OCI-LY7 (cell line): ENCODE measurements around the gene EVA1C.

Source experiments
- CTCF ChIP-seq: fragments of 200-600 bp; sonication (generic); conservative IDR thresholded peaks from 2 replicates; pipeline ENCODE4 v1.5.1; 2014; ENCODE audit warnings: mild to moderate bottlenecking, antibody characterized with exemption, low read length, moderate library complexity, mixed read lengths
- EZH2phosphoT487 ChIP-seq: fragments of 200-600 bp; sonication (generic); IDR thresholded peaks from 2 replicates; pipeline ENCODE4 v1.6.1; 2018; ENCODE audit warnings: low read depth, borderline replicate concordance, mild to moderate bottlenecking, mixed run types, antibody characterized with exemption, low read length, moderate library complexity, mixed read lengths

GRCh38 chr21:32554832-32555638 is 142.5 kb downstream of the EVA1C start:
- TF ChIP-seq CTCF = no peak
- no peak for TF ChIP-seq EZH2phosphoT487
